K562 (cell line): ENCODE results near the gene DPAGT1. TPM values are rescaled to one million over a fixed set of nuclear protein-coding genes. Genes with fewer than 3 reads are reported as not detected.

Experiments
- C11orf30 ChIP-seq: fragments of 450-650 bp; IDR thresholded peaks from 2 replicates; pipeline ENCODE4 v1.6.1; 2016; ENCODE audit warnings: low read depth, mild to moderate bottlenecking
- CEBPZ ChIP-seq: fragments of 150-350 bp; IDR thresholded peaks from 2 replicates; pipeline ENCODE4 v1.6.1; 2014; ENCODE audit warnings: low read depth, mild to moderate bottlenecking, low read length, borderline replicate concordance
- EHMT2 ChIP-seq: fragments of 450-650 bp; IDR thresholded peaks from 2 replicates; pipeline ENCODE4 v1.6.1; 2018; ENCODE audit warnings: antibody characterized with exemption
- ESRRB ChIP-seq: fragments of 250-450 bp; sonication (Bioruptor Pico); IDR thresholded peaks from 2 replicates; pipeline ENCODE4 v1.5.0; 2020; ENCODE audit warnings: mild to moderate bottlenecking, moderate library complexity, borderline replicate concordance
- HEY1 ChIP-seq: fragments of 250-450 bp; sonication (Bioruptor Pico); IDR thresholded peaks from 2 replicates; pipeline ENCODE4 v1.5.0; 2020; ENCODE audit warnings: mild to moderate bottlenecking, moderate library complexity, borderline replicate concordance
- HIVEP1 ChIP-seq: fragments of 250-450 bp; sonication (Bioruptor Pico); IDR thresholded peaks from 2 replicates; pipeline ENCODE4 v1.4.0; 2020; ENCODE audit warnings: mild to moderate bottlenecking
- ILK ChIP-seq: fragments of 450-650 bp; IDR thresholded peaks from 2 replicates; pipeline ENCODE4 v1.6.1; 2016; ENCODE audit warnings: missing genetic modification characterization, low read depth, mild to moderate bottlenecking, missing compliant biosample characterization, moderate library complexity, borderline replicate concordance
- PHF21A ChIP-seq: fragments of 450-650 bp; IDR thresholded peaks from 2 replicates; pipeline ENCODE4 v1.6.1; 2017; ENCODE audit warnings: low read depth, borderline replicate concordance
- PHF8 ChIP-seq: fragments of 200-600 bp; sonication (generic); IDR thresholded peaks from 2 replicates; pipeline ENCODE4 v1.6.1; 2012; ENCODE audit warnings: mixed run types, mild to moderate bottlenecking, inconsistent platforms, low read length, moderate library complexity, borderline replicate concordance
- POLR2AphosphoS2 ChIP-seq: IDR thresholded peaks from 2 replicates; pipeline ENCODE4 v1.6.1; 2012; ENCODE audit warnings: low read length, improper control_type of control experiment
- PRDM10 ChIP-seq: fragments of 450-650 bp; IDR thresholded peaks from 2 replicates; pipeline ENCODE4 v1.6.1; 2018; ENCODE audit not compliant: partially characterized antibody
- RB1 ChIP-seq: fragments of 450-650 bp; IDR thresholded peaks from 2 replicates; pipeline ENCODE4 v1.6.1; 2017; ENCODE audit warnings: low read depth, mild to moderate bottlenecking
- RBBP5 ChIP-seq: fragments of 200-600 bp; sonication (generic); IDR thresholded peaks from 2 replicates; pipeline ENCODE4 v1.6.1; 2012; ENCODE audit warnings: borderline replicate concordance, mild to moderate bottlenecking, low read length, control low read depth, inconsistent platforms; ENCODE audit not compliant: insufficient read depth, poor library complexity, severe bottlenecking
- TAF1 ChIP-seq: IDR thresholded peaks from 2 replicates; pipeline ENCODE4 v1.6.1; 2011; ENCODE audit warnings: mild to moderate bottlenecking, low read length, moderate library complexity; ENCODE audit not compliant: insufficient read depth, control insufficient read depth, severe bottlenecking; ENCODE audit errors: extremely low read depth
- TCF7L2 ChIP-seq: fragments of 150-350 bp; IDR thresholded peaks from 2 replicates; pipeline ENCODE4 v1.6.1; 2016; ENCODE audit warnings: low read depth, mild to moderate bottlenecking, low read length, moderate library complexity
- TEAD1 ChIP-seq, 2 experiments: fragments of 450-650 bp in 1 of 2; sonication (generic) in 1 of 2; formaldehyde crosslinking; IDR thresholded peaks; 2 replicates each; pipeline versions ENCODE4 v1.4.0 to v1.8.0; 2020 to 2022; ENCODE audit warnings: mild to moderate bottlenecking in 2 of 2, missing genetic modification reagents in 1 of 2
- USF1 ChIP-seq: sonication (generic); formaldehyde crosslinking; IDR thresholded peaks from 2 replicates; pipeline ENCODE4 v1.9.0; 2022; ENCODE audit warnings: mild to moderate bottlenecking, missing genetic modification reagents
- ZNF253 ChIP-seq: fragments of 250-450 bp; sonication (Bioruptor Pico); conservative IDR thresholded peaks from 2 replicates; pipeline ENCODE4 v1.6.1; 2021; ENCODE audit warnings: mild to moderate bottlenecking
- ZNF511 ChIP-seq: sonication (generic); formaldehyde crosslinking; IDR thresholded peaks from 2 replicates; pipeline ENCODE4 v1.8.0; 2022; ENCODE audit warnings: mild to moderate bottlenecking, missing genetic modification reagents
- ZNF589 ChIP-seq: fragments of 200-800 bp; sonication (Bioruptor generic); IDR thresholded peaks from 2 replicates; pipeline ENCODE4 v1.6.1; 2016; ENCODE audit warnings: low read depth, missing genetic modification characterization, missing compliant biosample characterization
- ZSCAN29 ChIP-seq: fragments of 450-650 bp; IDR thresholded peaks from 2 replicates; pipeline ENCODE4 v1.6.1; 2017
- polyA plus RNA-seq, 8 experiments: library from polyadenylated mRNA; depleted of rRNA in 4 of 8; stranded (reverse) in 5 of 8; unstranded in 3 of 8; fragments of >200 nt; fragmentation: Nextera tagmentation in 2 of 8; fragmentation: Illumina TruSeq in 1 of 8; extraction: Ambion mirVana in 2 of 8; extraction: Trizol in 1 of 8; gene quantifications; 2 replicates each; pipeline versions ENCODE4 v1.2.1 to v1.2.3, GENCODE V29; 2011 to 2014; ENCODE audit warnings: inconsistent platforms in 1 of 8, missing spikeins in 1 of 8
- total RNA-seq, 7 experiments: library from RNA; depleted of rRNA in 6 of 7; stranded (reverse); fragments of >200 nt in 6 of 7; fragmentation: Illumina TruSeq in 2 of 7; extraction: Trizol in 2 of 7; gene quantifications; 2 replicates each; pipeline versions ENCODE4 v1.2.1 to v1.2.3, GENCODE V29; 2011 to 2021; ENCODE audit warnings: low replicate concordance in 1 of 7

Gene DPAGT1
- total and polyA plus RNA-seq, 9 of the 15 experiments (the other 6 are each of a cell fraction or from before 2014, with no cell fraction given) = 29.9 to 135 (median 85.0) TPM

GRCh38 chr11:119085437-119085847, 16.2 kb downstream of the DPAGT1 start (continued):
- no peak for TF ChIP-seq CEBPZ
- TF ChIP-seq ILK (tag) = no peak
- 0 out of 2 replicates have a peak, but pooled peaks have one; percentile 2 for TF ChIP-seq ZSCAN29
- no peak for TF ChIP-seq ESRRB (CRISPR knock-in tag)
- no peak for TF ChIP-seq HIVEP1
- no peak for TF ChIP-seq PHF8
- TF ChIP-seq PHF21A = no peak
- peak; percentile 88 for TF ChIP-seq PRDM10
- no peak for TF ChIP-seq ZNF253
- TF ChIP-seq USF1 (CRISPR knock-in tag) = no peak
- TF ChIP-seq C11orf30 = no peak
- TF ChIP-seq POLR2AphosphoS2 = no peak
- TF ChIP-seq TAF1 = peak; percentile 56
- no peak for TF ChIP-seq RB1
- peak; percentile 40 for TF ChIP-seq RBBP5
- TF ChIP-seq ZNF511 = no peak; the same call in 1 of the 2 replicates
- peak in 1 of 2 experiments; percentile 71; a peak in 1 of 4 replicates for TF ChIP-seq TEAD1 (CRISPR knock-in tag; IDR thresholded peaks at IDR 0.05)
- peak; percentile 59; the same call in 1 of the 2 replicates for TF ChIP-seq ZNF589 (CRISPR knock-in tag)
- no peak for TF ChIP-seq EHMT2
- no peak for TF ChIP-seq TCF7L2
- TF ChIP-seq HEY1 = no peak
